Ishikawa (cell line): ENCODE results near the gene FOXM1.

Source experiments
- ZBTB7A ChIP-seq: IDR thresholded peaks from 2 replicates; pipeline ENCODE4 v1.6.1; 2012; ENCODE audit warnings: low read depth
- TF ChIP-seq, protein P1 (sequence below): IDR thresholded peaks from 2 replicates; pipeline ENCODE4 v1.6.1; 2012

DNA sequence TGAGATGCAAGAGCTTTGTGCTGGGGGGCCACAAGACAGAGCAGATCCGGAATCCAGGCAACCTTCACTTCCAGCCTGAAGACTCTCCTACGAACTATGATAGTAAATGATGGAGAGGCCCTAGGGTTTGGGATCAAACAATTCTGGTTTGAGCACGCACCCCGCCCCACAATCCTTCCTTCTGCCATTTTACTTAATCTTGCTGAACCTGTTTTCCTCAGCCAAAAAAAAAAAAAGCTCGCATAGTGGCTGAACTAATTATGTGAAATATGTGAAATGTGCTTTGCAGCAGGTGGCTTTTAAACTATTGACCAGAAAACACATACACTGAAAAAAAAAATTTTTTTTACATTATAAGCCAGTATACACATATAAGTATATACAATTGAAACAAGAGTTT lies 65.2 kb downstream of the FOXM1 start:
- no peak for TF ChIP-seq ZBTB7A
- TF ChIP-seq, protein P1, sequence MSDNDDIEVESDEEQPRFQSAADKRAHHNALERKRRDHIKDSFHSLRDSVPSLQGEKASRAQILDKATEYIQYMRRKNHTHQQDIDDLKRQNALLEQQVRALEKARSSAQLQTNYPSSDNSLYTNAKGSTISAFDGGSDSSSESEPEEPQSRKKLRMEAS = no peak
